22Rv1 (cell line): ENCODE results near the gene NOSIP.

ENCODE experiments used
- ZFX ChIP-seq: fragments of 450-650 bp; IDR thresholded peaks from 2 replicates; pipeline ENCODE4 v1.6.1; 2017; ENCODE audit warnings: antibody characterized with exemption, borderline replicate concordance
- TF ChIP-seq, protein P1 (sequence below): fragments of 450-650 bp; IDR thresholded peaks from 2 replicates; pipeline ENCODE4 v1.5.1; 2017; ENCODE audit warnings: mild to moderate bottlenecking

- TF ChIP-seq, protein P1, sequence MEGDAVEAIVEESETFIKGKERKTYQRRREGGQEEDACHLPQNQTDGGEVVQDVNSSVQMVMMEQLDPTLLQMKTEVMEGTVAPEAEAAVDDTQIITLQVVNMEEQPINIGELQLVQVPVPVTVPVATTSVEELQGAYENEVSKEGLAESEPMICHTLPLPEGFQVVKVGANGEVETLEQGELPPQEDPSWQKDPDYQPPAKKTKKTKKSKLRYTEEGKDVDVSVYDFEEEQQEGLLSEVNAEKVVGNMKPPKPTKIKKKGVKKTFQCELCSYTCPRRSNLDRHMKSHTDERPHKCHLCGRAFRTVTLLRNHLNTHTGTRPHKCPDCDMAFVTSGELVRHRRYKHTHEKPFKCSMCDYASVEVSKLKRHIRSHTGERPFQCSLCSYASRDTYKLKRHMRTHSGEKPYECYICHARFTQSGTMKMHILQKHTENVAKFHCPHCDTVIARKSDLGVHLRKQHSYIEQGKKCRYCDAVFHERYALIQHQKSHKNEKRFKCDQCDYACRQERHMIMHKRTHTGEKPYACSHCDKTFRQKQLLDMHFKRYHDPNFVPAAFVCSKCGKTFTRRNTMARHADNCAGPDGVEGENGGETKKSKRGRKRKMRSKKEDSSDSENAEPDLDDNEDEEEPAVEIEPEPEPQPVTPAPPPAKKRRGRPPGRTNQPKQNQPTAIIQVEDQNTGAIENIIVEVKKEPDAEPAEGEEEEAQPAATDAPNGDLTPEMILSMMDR, result no peak
- no peak for TF ChIP-seq ZFX
Observed at GRCh38 chr19:49585023-49585422, 4.7 kb upstream of the NOSIP start.
